H1 (cell line): ENCODE data around the gene CREBL2. TPM values are rescaled to one million over a fixed set of nuclear protein-coding genes. Genes with fewer than 3 reads are reported as not detected.
A peak's percentile ranks its signal among the peaks of the same experiment; 100 is the strongest.

ENCODE experiments used
- CTCF ChIA-PET: fragments of 300-600 bp; sonication (Branson Sonifier 250); formaldehyde crosslinking; loops from one replicate; lab custom pipeline; 2021; ENCODE audit not compliant: partially characterized antibody; lab: Charles Lee
- POLR2A ChIA-PET: fragments of 300-600 bp; sonication (Branson Sonifier 250); formaldehyde crosslinking; loops from one replicate; lab custom pipeline; 2021; ENCODE audit warnings: inconsistent platforms; ENCODE audit not compliant: partially characterized antibody; lab: Charles Lee
- DNase-seq, 2 experiments: peaks; one replicate each; pipeline versions ENCODE4 v3.0.0 to v3.0.0-alpha.2; 2010 to 2022; ENCODE audit warnings: low spot score in 2 of 2, low read depth in 1 of 2, mixed read lengths in 1 of 2
- FAIRE-seq: peaks from 2 replicates; lab custom pipeline; 2011; peaks lifted over from hg19 to GRCh38; lab: Jason Lieb, UNC
- H2AFZ ChIP-seq: 2 replicates; pipeline ENCODE4 v1.8.1; 2012; ENCODE audit warnings: low read length, inconsistent platforms
- H2AK5ac ChIP-seq: 2 replicates; pipeline ENCODE4 v1.6.1; 2013; ENCODE audit warnings: low read depth, low read length
- H2BK120ac ChIP-seq: replicated peaks from 2 replicates; pipeline ENCODE3; 2013; ENCODE audit warnings: low read depth, low read length, inconsistent platforms
- H2BK12ac ChIP-seq: 2 replicates; pipeline ENCODE4 v1.6.1; 2013; ENCODE audit warnings: low read depth, low read length
- H2BK15ac ChIP-seq: 2 replicates; pipeline ENCODE4 v1.6.1; 2013; ENCODE audit warnings: low read length
- H2BK20ac ChIP-seq: 2 replicates; pipeline ENCODE4 v1.6.1; 2013; ENCODE audit warnings: low read length
- H2BK5ac ChIP-seq: 2 replicates; pipeline ENCODE4 v1.6.1; 2013; ENCODE audit warnings: low read depth, low read length
- H3K14ac ChIP-seq: 2 replicates; pipeline ENCODE4 v1.6.1; 2013; ENCODE audit warnings: inconsistent platforms; ENCODE audit not compliant: insufficient read length
- H3K18ac ChIP-seq: 2 replicates; pipeline ENCODE4 v1.6.1; 2013; ENCODE audit warnings: low read length; ENCODE audit errors: extremely low read depth
- H3K23ac ChIP-seq: 2 replicates; pipeline ENCODE4 v1.6.1; 2013; ENCODE audit warnings: inconsistent platforms; ENCODE audit not compliant: insufficient read length
- H3K23me2 ChIP-seq: 2 replicates; pipeline ENCODE4 v1.6.1; 2013; ENCODE audit warnings: low read depth, low read length
- H3K27ac ChIP-seq: 2 replicates; pipeline ENCODE4 v1.6.1; 2011; ENCODE audit warnings: low read depth, low read length, inconsistent platforms
- H3K27me3 ChIP-seq, 4 experiments: replicated peaks in 1 of 4; 1 replicate in 1 of 4; 2 replicates in 3 of 4; pipeline versions ENCODE4 v1.6.1 to v1.8.1; 2011 to 2013; ENCODE audit warnings: low read length in 3 of 4, mild to moderate bottlenecking in 3 of 4, inconsistent platforms in 2 of 4, mixed read lengths in 2 of 4, moderate library complexity in 1 of 4; ENCODE audit not compliant: control insufficient read depth in 3 of 4, insufficient read depth in 3 of 4; ENCODE audit errors: extremely low read depth in 1 of 4
- H3K36me3 ChIP-seq, 4 experiments: 2 replicates each; pipeline versions ENCODE4 v1.6.1 to v1.8.1; 2011 to 2013; ENCODE audit warnings: mild to moderate bottlenecking in 4 of 4, low read length in 3 of 4, moderate library complexity in 2 of 4, control low read depth in 1 of 4, inconsistent platforms in 1 of 4; ENCODE audit not compliant: insufficient read depth in 4 of 4, control insufficient read depth in 2 of 4
- H3K4ac ChIP-seq: replicated peaks from 2 replicates; pipeline ENCODE3; 2013; ENCODE audit warnings: low read length, low read depth, mixed read lengths, inconsistent platforms; ENCODE audit not compliant: insufficient read length
- H3K4me1 ChIP-seq, 4 experiments: replicated peaks in 1 of 4; 1 replicate in 1 of 4; 2 replicates in 3 of 4; pipeline versions ENCODE4 v1.6.1 to v1.8.1; 2011 to 2013; ENCODE audit warnings: low read length in 3 of 4, inconsistent platforms in 2 of 4, mixed read lengths in 1 of 4; ENCODE audit not compliant: insufficient read depth in 4 of 4, control insufficient read depth in 3 of 4
- H3K4me2 ChIP-seq, 2 experiments: 2 replicates each; pipeline versions ENCODE4 v1.6.1 to v1.8.1; 2011 to 2013; ENCODE audit warnings: low read depth in 2 of 2, low read length in 2 of 2, control low read depth in 1 of 2, inconsistent platforms in 1 of 2, mild to moderate bottlenecking in 1 of 2; ENCODE audit not compliant: insufficient read depth in 1 of 2
- H3K4me3 ChIP-seq, 4 experiments: fragments of 200-600, 300-600 bp in 1 of 4; sonication (generic), shearing (Covaris generic), sonication (Bioruptor Twin) in 1 of 4; 2 replicates each; pipeline versions ENCODE4 v1.5.1 to v1.8.1; 2011 to 2016; ENCODE audit warnings: low read length in 4 of 4, low read depth in 3 of 4, control low read depth in 2 of 4, inconsistent platforms in 2 of 4, mild to moderate bottlenecking in 2 of 4, mixed read lengths in 1 of 4, moderate library complexity in 1 of 4; ENCODE audit not compliant: insufficient read depth in 2 of 4; ENCODE audit errors: extremely low read depth in 1 of 4
- H3K56ac ChIP-seq: replicated peaks from 2 replicates; pipeline ENCODE3; 2013; ENCODE audit warnings: low read depth, mild to moderate bottlenecking, mixed read lengths, low read length, inconsistent platforms; ENCODE audit not compliant: insufficient read length
- H3K79me1 ChIP-seq: 2 replicates; pipeline ENCODE4 v1.6.1; 2013; ENCODE audit warnings: low read depth, low read length, control low read depth
- H3K79me2 ChIP-seq, 2 experiments: 2 replicates each; pipeline versions ENCODE4 v1.6.1 to v1.8.1; 2012 to 2013; ENCODE audit warnings: low read length in 2 of 2, mild to moderate bottlenecking in 2 of 2, inconsistent platforms in 1 of 2; ENCODE audit not compliant: insufficient read depth in 2 of 2, control insufficient read depth in 1 of 2
- H3K9ac ChIP-seq, 4 experiments: replicated peaks in 1 of 4; 1 replicate in 1 of 4; 2 replicates in 3 of 4; pipeline versions ENCODE4 v1.6.1 to v1.8.1; 2011 to 2013; ENCODE audit warnings: low read depth in 3 of 4, low read length in 3 of 4, control low read depth in 2 of 4, mild to moderate bottlenecking in 2 of 4, moderate library complexity in 2 of 4, inconsistent platforms in 1 of 4; ENCODE audit errors: extremely low read depth in 1 of 4
- H3K9me3 ChIP-seq, 2 experiments: 2 replicates each; pipeline versions ENCODE4 v1.6.1 to v1.8.1; 2012 to 2013; ENCODE audit warnings: mild to moderate bottlenecking in 2 of 2, moderate library complexity in 2 of 2, control low read depth in 1 of 2, inconsistent platforms in 1 of 2, low read depth in 1 of 2, low read length in 1 of 2, mixed read lengths in 1 of 2; ENCODE audit not compliant: insufficient read depth in 2 of 2
- H4K20me1 ChIP-seq, 2 experiments: replicated peaks in 1 of 2; 2 replicates each; pipeline versions ENCODE3 to v1.8.1; 2011 to 2013; ENCODE audit warnings: inconsistent platforms in 2 of 2, low read length in 2 of 2, mild to moderate bottlenecking in 1 of 2; ENCODE audit not compliant: insufficient read depth in 2 of 2, control insufficient read depth in 1 of 2
- H4K5ac ChIP-seq: 2 replicates; pipeline ENCODE4 v1.6.1; 2013; ENCODE audit warnings: low read length, low read depth, mixed read lengths, inconsistent platforms; ENCODE audit not compliant: insufficient read length
- H4K8ac ChIP-seq: 2 replicates; pipeline ENCODE4 v1.8.0; 2013; ENCODE audit warnings: mild to moderate bottlenecking, moderate library complexity, low read length, inconsistent platforms; ENCODE audit not compliant: insufficient read depth; ENCODE audit errors: extremely low read depth
- H4K91ac ChIP-seq: replicated peaks from 2 replicates; pipeline ENCODE3; 2013; ENCODE audit warnings: low read length, mixed read lengths, inconsistent platforms; ENCODE audit not compliant: insufficient read length
- BRCA1 ChIP-seq: IDR thresholded peaks from 2 replicates; pipeline ENCODE4 v1.6.1; 2012; ENCODE audit warnings: low read depth, low read length, improper control_type of control experiment
- EGR1 ChIP-seq: IDR thresholded peaks from 2 replicates; pipeline ENCODE4 v1.6.1; 2011; ENCODE audit warnings: low read depth, low read length, borderline replicate concordance
- HDAC2 ChIP-seq, 2 experiments: fragments of 300-600 bp in 1 of 2; sonication (generic) in 1 of 2; IDR thresholded peaks; 2 replicates each; pipeline ENCODE4 v1.6.1; 2011 to 2012; ENCODE audit warnings: low read depth in 2 of 2, low read length in 2 of 2, mild to moderate bottlenecking in 2 of 2, moderate library complexity in 2 of 2, borderline replicate concordance in 1 of 2, inconsistent platforms in 1 of 2
- JUND ChIP-seq: IDR thresholded peaks from 2 replicates; pipeline ENCODE4 v1.6.1; 2011; ENCODE audit warnings: mild to moderate bottlenecking, improper control_type of control experiment, low read length
- KDM1A ChIP-seq: fragments of 200-600, 300-600 bp; sonication (generic); IDR thresholded peaks from 2 replicates; pipeline ENCODE4 v1.7.1; 2016; ENCODE audit warnings: mild to moderate bottlenecking, low read length, borderline replicate concordance
- WGBS, 2 experiments: shearing (Covaris generic) in 1 of 2; methylation state at CpG; one replicate each; pipeline versions ENCODE4 v1.1.6 to v1.1.7; 2013 to 2015; ENCODE audit warnings: low lambda C conversion rate in 2 of 2, mixed read lengths in 2 of 2, inconsistent platforms in 1 of 2, low coverage in 1 of 2, missing lambda C conversion rate in 1 of 2; ENCODE audit not compliant: insufficient replicate concordance in 2 of 2, insufficient coverage in 1 of 2, insufficient read length in 1 of 2; ENCODE audit errors: extremely low coverage in 1 of 2, missing lambda C conversion rate in 1 of 2; 5-methylcytosine and 5-hydroxymethylcytosine counted together
- polyA plus RNA-seq, 7 experiments: library from polyadenylated mRNA; depleted of rRNA in 3 of 7; stranded (reverse) in 5 of 7; unstranded in 2 of 7; fragments of >200 nt in 5 of 7; fragments of 200-250 nt in 2 of 7; gene quantifications; 1 replicate in 5 of 7; 2 replicates in 1 of 7; 4 replicates in 1 of 7; pipeline versions ENCODE4 v1.2.1 to v1.2.3, GENCODE V29; 2011 to 2013; ENCODE audit warnings: missing spikeins in 2 of 7, mixed read lengths in 2 of 7
- total RNA-seq: library from RNA; stranded (reverse); fragmentation: NEBNext Ultra II Directional; extraction: Animal tissue kit (Norgen Biotek cat#: 25700); gene quantifications from 2 replicates; pipeline ENCODE4 v1.2.1, GENCODE V29; 2021
- TF ChIP-seq, protein P1 (sequence below): IDR thresholded peaks from 2 replicates; pipeline ENCODE4 v1.6.1; 2011; ENCODE audit warnings: low read depth, mild to moderate bottlenecking, low read length; ENCODE audit not compliant: insufficient read depth

Gene CREBL2
- total and polyA plus RNA-seq, 2 of the 8 experiments (the other 6 are each of a cell fraction or from before 2014, with no cell fraction given): 9.8 to 18.3 TPM

GRCh38 chr12:12683136-12683697, 71.5 kb downstream of the CREBL2 start:
- Histone ChIP-seq H2AFZ (no peak overlapping the region), H3K79me2 (peaks cover 0 to 35% of the 10 kb centered on the region in 2 experiments; a peak in 2 of 4 replicates), H3K79me1 (peaks cover 5% of the 10 kb centered on the region; the same call in 1 of the 2 replicates), H3K56ac (no peak overlapping the region), H2BK12ac (no peak overlapping the region), H3K4me2 (peak overlapping the region; percentile 82 to 87), H3K36me3 (peaks cover 0 to 4% (median 0%) of the 10 kb centered on the region in 4 experiments; a peak in 2 of 8 replicates), H3K23me2 (no peaks in the 10 kb centered on the region; the same call in 1 of the 2 replicates), H4K91ac (no peak overlapping the region), H4K8ac (no peak overlapping the region), H3K18ac (no peak overlapping the region), H3K14ac (no peak overlapping the region), H3K27me3 (peaks cover 3 to 12% (median 8%) of the 10 kb centered on the region in 4 experiments; a peak in 5 of 7 replicates), H2AK5ac (no peak overlapping the region), H3K9me3 (no peaks in the 10 kb centered on the region), H2BK120ac (no peak overlapping the region), H3K23ac (no peak overlapping the region), H2BK15ac (no peak overlapping the region), H2BK20ac (no peak overlapping the region), H4K20me1 (peaks cover 2 to 9% of the 10 kb centered on the region in 2 experiments), H3K4ac (no peak overlapping the region), H3K9ac (peak overlapping the region in 2 of 4 experiments; percentile 78 to 80; a peak in 3 of 7 replicates), H2BK5ac (no peak overlapping the region), H3K27ac (no peak overlapping the region), H4K5ac (no peak overlapping the region), H3K4me1 (peaks cover 5 to 14% (median 7%) of the 10 kb centered on the region in 4 experiments; a peak in 6 of 7 replicates), H3K4me3 (peak overlapping the region; percentile 71 to 87 (median 78))
- WGBS, 2 experiments: 89% methylated on average over 4 of the region's 4 CpGs; no CpG with 5 or more reads in 1 of the 2 experiments
- FAIRE-seq (peak; percentile 19), DNase-seq (no peak)
- TF ChIP-seq KDM1A: peak; percentile 92
- TF ChIP-seq HDAC2 (IDR thresholded peaks at IDR 0.05; ENCODE audit: borderline replicate concordance in 1 of 2, low read depth in 2 of 2, low read length in 2 of 2): peak in 1 of 2 experiments; percentile 89; a peak in 1 of 4 replicates
- no peak for TF ChIP-seq BRCA1
- no peak for TF ChIP-seq EGR1
- TF ChIP-seq, protein P1, sequence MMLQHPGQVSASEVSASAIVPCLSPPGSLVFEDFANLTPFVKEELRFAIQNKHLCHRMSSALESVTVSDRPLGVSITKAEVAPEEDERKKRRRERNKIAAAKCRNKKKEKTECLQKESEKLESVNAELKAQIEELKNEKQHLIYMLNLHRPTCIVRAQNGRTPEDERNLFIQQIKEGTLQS: no peak
- no peak for TF ChIP-seq JUND
- CTCF ChIA-PET: interaction anchor here (0.7 to 1.4 kb wide), 4 partner anchors 12 to 31 kb away, joined by 3 to 5 read pairs (median 4); no protein-coding TSS in a partner anchor
- POLR2A ChIA-PET: interaction anchor here (1.0 to 3.5 kb wide), 8 partner anchors 11 to 417 kb away, joined by 3 to 16 read pairs (median 5); partner anchors contain the start of genes BORCS5 and LRP6
